ENCODE measurements around the gene KIAA0586. TPM values are rescaled to one million over a fixed set of nuclear protein-coding genes. Genes with fewer than 3 reads are reported as not detected.

Gene KIAA0586
- total RNA-seq (2014; rRNA removed; shearing (Covaris generic)): 21.6 and 28.9 TPM in 2 replicates

DNA sequence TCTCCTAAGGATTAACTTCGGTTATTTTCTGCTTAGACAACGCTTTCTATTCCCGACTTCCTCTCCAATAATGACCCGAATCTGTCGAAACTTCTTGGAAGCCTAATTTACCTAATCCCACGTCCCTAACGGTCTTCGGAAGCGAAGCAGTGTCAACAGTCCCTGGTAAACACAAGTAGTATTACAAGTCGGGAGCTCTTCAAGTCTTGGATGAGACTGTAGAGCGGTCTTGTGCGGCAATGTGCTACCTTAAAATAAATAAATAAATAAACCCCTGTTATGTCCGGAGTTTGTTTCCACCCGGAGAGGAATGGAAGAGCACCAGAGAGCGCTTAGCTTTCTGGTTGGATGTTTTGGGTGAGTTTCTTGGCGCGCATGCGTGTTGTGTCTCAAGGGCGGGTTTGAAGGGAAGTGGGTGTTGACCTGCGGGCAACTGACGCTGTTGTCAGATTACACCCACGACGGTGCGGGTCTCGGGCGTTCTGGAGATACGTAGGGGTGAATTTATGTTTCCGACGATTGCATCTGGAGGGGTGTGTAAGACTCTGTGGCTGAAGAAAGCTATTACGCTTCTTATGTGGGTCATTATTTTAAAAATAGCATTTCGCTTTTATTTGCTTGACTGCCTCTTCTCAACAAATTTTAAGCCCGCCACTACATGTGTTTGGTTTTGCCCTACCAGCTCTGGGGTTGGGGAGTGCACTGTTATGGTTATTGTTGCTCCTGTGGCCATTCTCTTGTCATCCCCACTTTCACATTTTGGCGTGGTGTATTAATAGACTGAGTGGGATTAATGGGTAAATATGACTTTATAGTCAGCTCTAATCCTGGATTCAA lies at the start of gene KIAA0586, which contains the start of gene TIMM9:
Gene KIAA0586, plus strand, starts transcription at position 439 of the 837 bp plus-strand sequence. CDS start 546 bp downstream, outside the sequence.
Gene TIMM9, minus strand, starts transcription at position 251 of the 837 bp plus-strand sequence. CDS start 15,586 bp downstream, outside the sequence.

DNA sequence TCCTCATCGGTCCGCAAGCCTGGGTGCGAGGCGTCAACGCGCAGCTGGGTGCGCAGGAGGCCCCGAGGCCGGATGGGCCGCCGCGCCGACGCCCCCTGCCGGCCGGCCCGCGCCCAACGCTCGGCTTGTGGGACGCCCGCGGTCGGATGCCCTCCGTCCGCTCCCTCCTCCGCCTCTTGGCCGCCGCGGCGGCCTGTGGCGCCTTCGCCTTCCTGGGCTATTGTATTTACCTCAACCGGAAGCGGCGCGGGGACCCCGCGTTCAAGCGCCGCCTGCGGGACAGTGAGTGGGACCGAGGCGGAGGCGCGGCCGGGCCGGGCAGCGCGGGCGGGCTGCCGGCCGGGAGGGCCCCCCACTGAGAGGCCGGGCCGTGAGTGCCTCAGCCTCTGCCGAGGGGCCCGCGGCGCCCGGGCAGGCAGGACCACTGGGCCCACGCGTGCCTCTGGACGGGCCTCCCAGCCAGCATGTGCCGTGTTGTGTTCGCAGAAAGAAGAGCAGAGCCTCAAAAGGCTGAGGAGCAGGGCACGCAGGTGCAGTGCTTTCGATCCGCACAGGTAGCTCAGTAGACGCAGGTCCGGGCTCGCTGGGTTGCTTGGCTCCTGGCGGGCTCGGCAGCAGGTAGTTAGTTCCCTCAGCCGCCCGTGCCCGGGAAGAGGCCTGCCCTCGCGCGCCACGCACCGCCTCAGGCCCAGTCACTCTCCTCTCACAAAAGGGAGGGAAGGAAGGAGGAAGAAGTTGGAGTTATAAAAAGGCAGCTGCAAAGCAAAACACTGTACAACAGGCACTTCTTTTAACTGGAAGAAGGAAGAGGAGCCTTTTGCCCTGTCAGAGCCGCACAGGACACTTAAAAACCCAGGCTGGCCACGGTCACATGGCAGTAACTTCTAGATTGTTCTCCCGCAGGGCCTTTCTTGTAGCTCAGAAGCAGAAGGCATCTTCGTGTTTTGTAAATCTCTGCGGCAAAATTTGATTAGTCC lies 31.4 kb upstream of the KIAA0586 start, which contains the start of gene TOMM20L:
Gene TOMM20L, plus strand, starts transcription at position 119 of the 977 bp plus-strand sequence. Its CDS starts 28 bp downstream, at position 147.

Small RNA genes within 50 kb of the gene (small RNA-seq; reads per million reads assigned to genes)
- gene HSBP1P1 (not detected), gene RF00019 (not detected)

Other genes with a start within 250 kb of the KIAA0586 start
- 23.7 and 27.1 TPM in 2 replicates for gene ACTR10, start 227.6 kb upstream of the KIAA0586 start, total RNA-seq (2014; rRNA removed; shearing (Covaris generic))
- 80.1 and 104 TPM in 2 replicates for gene PSMA3, start 182.9 kb upstream of the KIAA0586 start, total RNA-seq (2014; rRNA removed; shearing (Covaris generic))
- 2.2 and 5.1 TPM in 2 replicates for gene ARID4A, start 129.2 kb upstream of the KIAA0586 start, total RNA-seq (2014; rRNA removed; shearing (Covaris generic))
- not detected in 2 replicates for gene TOMM20L, start 31.8 kb upstream of the KIAA0586 start, total RNA-seq (2014; rRNA removed; shearing (Covaris generic))
- gene TIMM9, start 188 bp upstream of the KIAA0586 start, total RNA-seq (2014; rRNA removed; shearing (Covaris generic)): 18.6 and 29.3 TPM in 2 replicates
- 1.5 and 2.8 TPM in 2 replicates for gene DACT1, start 210.2 kb downstream of the KIAA0586 start, total RNA-seq (2014; rRNA removed; shearing (Covaris generic))

Data from A375 (cell line).